Parathyroid adenoma (tissue), 2 donors: ENCODE results near the gene KCNQ1OT1.

Experiments used
- H2AFZ ChIP-seq: fragments of 300-600 bp; sonication (generic); one replicate; pipeline ENCODE4 v1.7.0; 2017; ENCODE audit warnings: antibody characterized with exemption, mild to moderate bottlenecking
- H3K27ac ChIP-seq: fragments of 300-600 bp; sonication (generic); one replicate; pipeline ENCODE4 v1.7.0; 2017
- H3K27me3 ChIP-seq: fragments of 300-600 bp; sonication (generic); one replicate; pipeline ENCODE4 v1.7.0; 2017; ENCODE audit warnings: low read length; ENCODE audit not compliant: control insufficient read depth, insufficient read depth
- H3K36me3 ChIP-seq: fragments of 300-600 bp; sonication (generic); one replicate; pipeline ENCODE4 v1.7.0; 2017; ENCODE audit warnings: low read length; ENCODE audit not compliant: control insufficient read depth, insufficient read depth
- H3K4me1 ChIP-seq: fragments of 300-600 bp; sonication (generic); one replicate; pipeline ENCODE4 v1.7.0; 2017; ENCODE audit warnings: control low read depth
- H3K4me2 ChIP-seq: fragments of 300-600 bp; sonication (generic); one replicate; pipeline ENCODE4 v1.7.0; 2017; ENCODE audit warnings: low read length
- H3K4me3 ChIP-seq: fragments of 300-600 bp; sonication (generic); one replicate; pipeline ENCODE4 v1.7.0; 2017; ENCODE audit warnings: low read depth, low read length
- H3K79me2 ChIP-seq: fragments of 300-600 bp; sonication (generic); one replicate; pipeline ENCODE4 v1.7.0; 2017; ENCODE audit warnings: control low read depth
- H3K9ac ChIP-seq: fragments of 300-600 bp; sonication (generic); one replicate; pipeline ENCODE4 v1.7.0; 2017; ENCODE audit warnings: mild to moderate bottlenecking
- H3K9me3 ChIP-seq: fragments of 300-600 bp; sonication (generic); one replicate; pipeline ENCODE4 v1.7.0; 2017; ENCODE audit warnings: low read length; ENCODE audit not compliant: control insufficient read depth
- CTCF ChIP-seq: fragments of 300-600 bp; sonication (generic); IDR thresholded peaks from one replicate; pipeline ENCODE4 v1.7.0; 2017; ENCODE audit warnings: antibody characterized with exemption, mild to moderate bottlenecking
- donor health status: primary hyperparathyroidism.

The KCNQ1OT1 gene

GRCh38 chr11:2666828-2667570 lies 32.8 kb downstream of the KCNQ1OT1 start:
- Histone ChIP-seq H3K4me2 (no peak overlapping the region), H3K4me3 (no peak overlapping the region), H3K79me2 (no peaks in the 10 kb centered on the region), H3K27me3 (no peaks in the 10 kb centered on the region), H3K4me1 (no peaks in the 10 kb centered on the region), H3K27ac (no peak overlapping the region), H3K36me3 (no peaks in the 10 kb centered on the region), H3K9ac (no peak overlapping the region), H2AFZ (no peak overlapping the region), H3K9me3 (no peaks in the 10 kb centered on the region)
- no peak for TF ChIP-seq CTCF

GRCh38 chr11:2666401-2666741 lies 33.4 kb downstream of the KCNQ1OT1 start:
- no peaks in the 10 kb centered on the region for H3K79me2 ChIP-seq
- no peaks in the 10 kb centered on the region for H3K36me3 ChIP-seq
- no peak overlapping the region for H3K9ac ChIP-seq
- no peak overlapping the region for H2AFZ ChIP-seq
- H3K9me3 ChIP-seq: no peaks in the 10 kb centered on the region
- no peaks in the 10 kb centered on the region for H3K27me3 ChIP-seq
- H3K4me2 ChIP-seq: no peak overlapping the region
- H3K27ac ChIP-seq: no peak overlapping the region
- no peak for TF ChIP-seq CTCF
- H3K4me3 ChIP-seq: no peak overlapping the region
- no peaks in the 10 kb centered on the region for H3K4me1 ChIP-seq

GRCh38 chr11:2665526-2666400 lies 34.0 kb downstream of the KCNQ1OT1 start:
- no peak overlapping the region for H3K9ac ChIP-seq
- no peaks in the 10 kb centered on the region for H3K79me2 ChIP-seq
- no peaks in the 10 kb centered on the region for H3K9me3 ChIP-seq
- H3K4me2 ChIP-seq: no peak overlapping the region
- H3K4me1 ChIP-seq: no peaks in the 10 kb centered on the region
- no peaks in the 10 kb centered on the region for H3K27me3 ChIP-seq
- no peak overlapping the region for H3K4me3 ChIP-seq
- no peaks in the 10 kb centered on the region for H3K36me3 ChIP-seq
- TF ChIP-seq CTCF: no peak
- H3K27ac ChIP-seq: no peak overlapping the region
- no peak overlapping the region for H2AFZ ChIP-seq

- Histone ChIP-seq H2AFZ (no peak overlapping the region), H3K79me2 (no peaks in the 10 kb centered on the region), H3K4me1 (no peaks in the 10 kb centered on the region), H3K27me3 (no peaks in the 10 kb centered on the region), H3K4me3 (no peak overlapping the region), H3K9ac (no peak overlapping the region), H3K9me3 (no peaks in the 10 kb centered on the region), H3K27ac (no peak overlapping the region), H3K36me3 (no peaks in the 10 kb centered on the region), H3K4me2 (no peak overlapping the region)
- no peak for TF ChIP-seq CTCF
Measured at GRCh38 chr11:2664791-2665525, 34.8 kb downstream of the KCNQ1OT1 start.
